ENCODE measurements around the gene MOV10. TPM values are rescaled to one million over a fixed set of nuclear protein-coding genes. Genes with fewer than 3 reads are reported as not detected.

Gene MOV10
- total and polyA plus RNA-seq, 2 of the 13 experiments (the other 11 are each of a cell fraction or from before 2014, with no cell fraction given), result 56.4 to 58.2 TPM

DNA sequence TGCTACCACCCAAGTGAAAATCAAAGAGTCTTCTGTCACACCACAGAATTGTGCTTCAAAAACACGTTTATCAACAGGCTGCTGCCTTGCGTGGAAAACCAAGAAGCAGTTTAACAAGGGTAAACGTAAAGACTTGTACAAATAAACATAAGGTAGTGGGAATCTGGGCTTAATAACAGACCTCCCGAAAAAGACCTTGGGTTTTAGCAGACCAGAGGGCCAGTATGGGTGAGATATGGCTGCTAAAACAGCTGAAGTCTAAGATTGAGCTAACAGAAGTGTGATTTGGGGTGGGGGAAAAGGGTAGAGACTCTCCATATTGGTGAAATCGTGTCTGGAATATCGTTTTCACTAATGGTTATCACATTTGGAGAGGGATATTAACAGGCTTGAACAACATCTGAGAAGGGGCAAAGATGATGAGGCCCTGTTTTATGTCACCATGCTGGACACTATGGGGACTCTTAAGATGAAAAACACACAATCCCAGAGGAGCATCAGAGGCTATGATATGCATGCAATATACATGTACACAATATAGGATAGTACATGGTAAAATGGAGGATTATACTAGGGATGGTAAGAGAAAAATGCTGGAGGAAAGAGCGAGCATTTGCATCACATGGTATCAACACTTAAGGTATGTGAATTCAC is 1.4 kb downstream of the MOV10 start:
- ChIA-PET POLR2A (interaction anchor here (0.5 to 5.5 kb wide), 9 partner anchors 11 to 1082 kb away, joined by 3 to 251 read pairs (median 7); partner anchors contain the start of genes PPM1J, RHOC and ST7L), CTCF (ENCODE audit: low intra/inter-chr PET ratio, low total read pairs) (interaction anchor here (3.7 kb wide), 1 partner anchor 31 kb away, joined by 17 read pairs; the partner anchor contains the start of gene RHOC)
- H4K20me1 ChIP-seq (ENCODE audit: insufficient read depth, low read length), result no peaks in the 10 kb centered on the region
- H3K9ac ChIP-seq (ENCODE audit: insufficient read depth, low read depth, low read length), result peak overlapping the region; percentile 92
- H3K4me3 ChIP-seq (replicated peaks in 1 of 3; ENCODE audit: insufficient read depth in 1 of 3, low read depth in 2 of 3, low read length in 3 of 3), result peak overlapping the region; percentile 82 to 91 (median 83)
- WGBS (ENCODE audit: low lambda C conversion rate), result 35% methylated on average over 7 of the region's 7 CpGs
- in situ Hi-C loops (cut with HindIII; ENCODE audit: extremely low pct_ligation_motif_present, low pct_unique_long_range_greater_than_20kb), result no loop called here
- H3K27ac ChIP-seq (ENCODE audit: extremely low read length, insufficient read depth, low read length), result peak overlapping the region; percentile 90
- H2AFZ ChIP-seq (ENCODE audit: low read length), result no peak overlapping the region
- 0 out of 2 replicates have a peak, but pooled peaks have one; percentile 18 for TF ChIP-seq ZNF558 (CRISPR knock-in tag; IDR thresholded peaks at IDR 0.05; ENCODE audit: borderline replicate concordance)
- TF ChIP-seq KMT2B (CRISPR knock-in tag; IDR thresholded peaks at IDR 0.05), result 0 out of 2 replicates have a peak, but pooled peaks have one; percentile 8
- TF ChIP-seq RBM22 (optimal IDR thresholded peaks at IDR 0.05; ENCODE audit: low read length), result no peak
- TF ChIP-seq ZNF12 (CRISPR knock-in tag; IDR thresholded peaks at IDR 0.05), result peak; percentile 97
- TF ChIP-seq FOXC1 (CRISPR knock-in tag; IDR thresholded peaks at IDR 0.05; ENCODE audit: borderline replicate concordance), result 0 out of 2 replicates have a peak, but pooled peaks have one; percentile 5
- TF ChIP-seq ZNF652 (CRISPR knock-in tag; IDR thresholded peaks at IDR 0.05; ENCODE audit: borderline replicate concordance, low read depth), result no peak
- TF ChIP-seq, protein P1, sequence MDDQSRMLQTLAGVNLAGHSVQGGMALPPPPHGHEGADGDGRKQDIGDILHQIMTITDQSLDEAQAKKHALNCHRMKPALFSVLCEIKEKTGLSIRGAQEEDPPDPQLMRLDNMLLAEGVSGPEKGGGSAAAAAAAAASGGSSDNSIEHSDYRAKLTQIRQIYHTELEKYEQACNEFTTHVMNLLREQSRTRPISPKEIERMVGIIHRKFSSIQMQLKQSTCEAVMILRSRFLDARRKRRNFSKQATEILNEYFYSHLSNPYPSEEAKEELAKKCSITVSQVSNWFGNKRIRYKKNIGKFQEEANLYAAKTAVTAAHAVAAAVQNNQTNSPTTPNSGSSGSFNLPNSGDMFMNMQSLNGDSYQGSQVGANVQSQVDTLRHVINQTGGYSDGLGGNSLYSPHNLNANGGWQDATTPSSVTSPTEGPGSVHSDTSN (CRISPR knock-in tag; IDR thresholded peaks at IDR 0.05; ENCODE audit: borderline replicate concordance), result 0 out of 2 replicates have a peak, but pooled peaks have one; percentile 28
- 0 out of 2 replicates have a peak, but pooled peaks have one; percentile 0 for TF ChIP-seq SALL2 (CRISPR knock-in tag; IDR thresholded peaks at IDR 0.05)
- peak overlapping the region; percentile 91 for H3K4me2 ChIP-seq (ENCODE audit: low read depth, low read length)
- no peaks in the 10 kb centered on the region for H3K9me3 ChIP-seq (ENCODE audit: low read length)
- intact Hi-C loops (cut with micrococcal nuclease; ENCODE audit: unreplicated experiment), result loop anchor here (2.0 kb wide), 2 partner anchors 23 to 57 kb away; partner anchors contain the start of genes CAPZA1 and ST7L
- H3K27me3 ChIP-seq (ENCODE audit: control insufficient read depth in 1 of 2, insufficient read depth in 2 of 2, low read length in 2 of 2), result no peaks in the 10 kb centered on the region; a peak in 1 of 5 replicates
- peaks cover 0 to 2% of the 10 kb centered on the region in 2 experiments; a peak in 2 of 5 replicates for H3K36me3 ChIP-seq (replicated peaks in 1 of 2; ENCODE audit: control insufficient read depth in 1 of 2, insufficient read depth in 2 of 2, low read length in 2 of 2)
- FAIRE-seq, result no peak
- peaks cover 50% of the 10 kb centered on the region for H3K79me2 ChIP-seq (ENCODE audit: insufficient read depth, low read length)
- ATAC-seq, result no peak
- no peak for DNase-seq (ENCODE audit: low spot score)
- H3K4me1 ChIP-seq (ENCODE audit: insufficient read depth, low read length), result peaks cover 49% of the 10 kb centered on the region
- TSS peak; percentile 42 for BruUV-seq (replicated peaks)
